NCI-H2227 (cell line): Measurements from ENCODE around the gene FANCG.

ENCODE experiments used
- DNase-seq: peaks from one replicate; lab custom pipeline; 2025; ENCODE audit not compliant: unreplicated experiment; lab: John Stamatoyannopoulos, UW

Gene FANCG

GRCh38 chr9:35079426-35080341, at the start of gene FANCG:
Gene FANCG (minus strand): TSS chr9:35079942. CDS start chr9:35079524, 418 bp downstream.
- peak; percentile 93 for DNase-seq

- DNase-seq, result peak; percentile 90
Observed at GRCh38 chr9:35116898-35117551, 37.3 kb upstream of the FANCG start.

GRCh38 chr9:35116539-35116897, 36.8 kb upstream of the FANCG start:
- DNase-seq, result no peak

- peak; percentile 99 for DNase-seq
Observed at GRCh38 chr9:35115680-35116538, 36.2 kb upstream of the FANCG start, which contains the start of gene ATOSB. Gene ATOSB (minus strand): TSS chr9:35115862. CDS start chr9:35108274, 7,588 bp downstream.

- no peak for DNase-seq
Observed at GRCh38 chr9:35114840-35115628, 35.3 kb upstream of the FANCG start.

- DNase-seq, result peak; percentile 94
Observed at GRCh38 chr9:35114113-35114839, 34.5 kb upstream of the FANCG start.

- no peak for DNase-seq
Observed at GRCh38 chr9:35112257-35113020, 32.7 kb upstream of the FANCG start.

- peak; percentile 96 for DNase-seq
Observed at GRCh38 chr9:35111001-35111933, 31.5 kb upstream of the FANCG start.

- peak; percentile 22 for DNase-seq
Observed at GRCh38 chr9:35110327-35110761, 30.6 kb upstream of the FANCG start.

GRCh38 chr9:35108946-35109575, 29.3 kb upstream of the FANCG start:
- DNase-seq, result no peak

- DNase-seq, result no peak
Observed at GRCh38 chr9:35108461-35108860, 28.7 kb upstream of the FANCG start.

GRCh38 chr9:35107297-35108290, 27.9 kb upstream of the FANCG start:
- DNase-seq, result no peak

- DNase-seq, result no peak
Observed at GRCh38 chr9:35106343-35106730, 26.6 kb upstream of the FANCG start.

GRCh38 chr9:35105571-35106342, 26.0 kb upstream of the FANCG start:
- no peak for DNase-seq

GRCh38 chr9:35105126-35105525, 25.4 kb upstream of the FANCG start:
- DNase-seq, result no peak
